Activated B cell treated with CpG ODN at 0.5 μM for 24 hours (primary cell): ENCODE results near the gene ADAT2. TPM values are rescaled to one million over a fixed set of nuclear protein-coding genes. Genes with fewer than 3 reads are reported as not detected.

Experiments used
- ATAC-seq: fragments of 200-7000 bp; cut with Tn5 transposase; one replicate; pipeline ENCODE4 v1.10.0; 2021; ENCODE audit warnings: low read depth, mild to moderate bottlenecking, moderate library complexity
- CTCF ChIA-PET: fragments of 350-600 bp; sonication (Branson Sonifier 250); formaldehyde crosslinking; loops from one replicate; lab custom pipeline; 2021; ENCODE audit warnings: antibody characterized with exemption; lab: Charles Lee
- POLR2A ChIA-PET: fragments of 350-600 bp; sonication (Branson Sonifier 250); formaldehyde crosslinking; loops from one replicate; lab custom pipeline; 2021; ENCODE audit warnings: antibody characterized with exemption; lab: Charles Lee
- DNase-seq: peaks from one replicate; pipeline ENCODE4 v3.0.0; 2022
- H3K27ac Mint-ChIP-seq: one replicate; pipeline ENCODE4 v1.8.0; 2020; ENCODE audit warnings: mixed read lengths
- H3K27me3 Mint-ChIP-seq: one replicate; pipeline ENCODE4 v1.8.0; 2021; ENCODE audit warnings: mixed read lengths
- H3K36me3 Mint-ChIP-seq: one replicate; pipeline ENCODE4 v1.8.0; 2021; ENCODE audit warnings: low read depth, mixed read lengths
- H3K4me1 Mint-ChIP-seq: one replicate; pipeline ENCODE4 v1.8.0; 2021; ENCODE audit warnings: mixed read lengths
- H3K4me3 Mint-ChIP-seq: one replicate; pipeline ENCODE4 v1.8.0; 2020; ENCODE audit warnings: mild to moderate bottlenecking, mixed read lengths
- H3K9me3 Mint-ChIP-seq: one replicate; pipeline ENCODE4 v1.8.0; 2020; ENCODE audit warnings: mixed read lengths
- intact Hi-C: fragments of 100-400 bp; cut with micrococcal nuclease; formaldehyde crosslinking; loops from one replicate; pipeline ENCODE4 v1.15.1; 2024
- total RNA-seq: library from RNA; stranded (reverse); gene quantifications from 2 replicates; pipeline ENCODE4 v1.2.3, GENCODE V29; 2022
- TF ChIP-seq, protein P1 (sequence below): fragments of 200-600 bp; IDR thresholded peaks from one replicate; pipeline ENCODE4 v1.8.0; 2022; ENCODE audit warnings: antibody characterized with exemption, mild to moderate bottlenecking

Gene ADAT2
- total RNA-seq, 1 donor from 2014 or later = 30.2 TPM

DNA sequence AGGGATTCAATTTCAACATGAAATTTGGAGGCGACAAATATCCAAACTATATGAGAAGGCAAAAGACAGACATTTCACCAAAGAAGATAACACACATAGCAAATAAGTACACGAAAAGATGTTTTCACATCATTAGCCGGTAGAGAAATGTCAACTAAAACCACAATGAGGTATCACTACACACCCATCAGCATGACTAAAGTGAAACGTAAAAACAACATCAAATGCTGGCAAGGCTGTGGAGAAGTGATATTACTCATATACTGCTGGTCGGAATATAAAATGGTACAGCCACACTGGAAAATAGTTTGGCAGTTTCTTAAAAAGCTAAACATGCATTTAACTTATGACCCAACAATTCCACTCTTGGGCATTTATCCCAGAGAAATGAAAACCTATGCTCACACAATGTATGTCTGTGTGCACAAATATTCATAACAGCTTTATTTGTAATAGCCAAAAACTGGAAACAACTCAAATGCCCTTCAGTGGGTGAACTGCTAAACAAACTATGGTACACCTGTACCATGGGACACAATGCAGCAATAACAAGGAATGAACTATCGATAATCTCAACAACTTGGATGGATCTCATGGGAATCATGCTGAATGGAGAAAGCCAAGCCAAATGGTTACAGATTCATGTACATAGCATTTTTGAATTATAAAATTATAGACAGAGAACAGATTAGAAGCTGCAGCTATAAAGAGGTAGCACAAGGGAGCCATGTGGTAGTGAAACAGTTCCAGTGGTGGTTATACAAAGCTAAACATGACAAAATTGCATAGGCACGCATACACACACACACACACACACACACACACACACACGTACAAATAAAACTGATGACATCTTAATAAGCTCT lies 8.6 kb downstream of the ADAT2 start:
- peaks cover 29% of the 10 kb centered on the region for H3K36me3 Mint-ChIP-seq
- TF ChIP-seq, protein P1, sequence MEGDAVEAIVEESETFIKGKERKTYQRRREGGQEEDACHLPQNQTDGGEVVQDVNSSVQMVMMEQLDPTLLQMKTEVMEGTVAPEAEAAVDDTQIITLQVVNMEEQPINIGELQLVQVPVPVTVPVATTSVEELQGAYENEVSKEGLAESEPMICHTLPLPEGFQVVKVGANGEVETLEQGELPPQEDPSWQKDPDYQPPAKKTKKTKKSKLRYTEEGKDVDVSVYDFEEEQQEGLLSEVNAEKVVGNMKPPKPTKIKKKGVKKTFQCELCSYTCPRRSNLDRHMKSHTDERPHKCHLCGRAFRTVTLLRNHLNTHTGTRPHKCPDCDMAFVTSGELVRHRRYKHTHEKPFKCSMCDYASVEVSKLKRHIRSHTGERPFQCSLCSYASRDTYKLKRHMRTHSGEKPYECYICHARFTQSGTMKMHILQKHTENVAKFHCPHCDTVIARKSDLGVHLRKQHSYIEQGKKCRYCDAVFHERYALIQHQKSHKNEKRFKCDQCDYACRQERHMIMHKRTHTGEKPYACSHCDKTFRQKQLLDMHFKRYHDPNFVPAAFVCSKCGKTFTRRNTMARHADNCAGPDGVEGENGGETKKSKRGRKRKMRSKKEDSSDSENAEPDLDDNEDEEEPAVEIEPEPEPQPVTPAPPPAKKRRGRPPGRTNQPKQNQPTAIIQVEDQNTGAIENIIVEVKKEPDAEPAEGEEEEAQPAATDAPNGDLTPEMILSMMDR = no peak
- no peak overlapping the region for H3K27ac Mint-ChIP-seq
- H3K9me3 Mint-ChIP-seq = peaks cover 2% of the 10 kb centered on the region
- no peaks in the 10 kb centered on the region for H3K4me1 Mint-ChIP-seq
- H3K4me3 Mint-ChIP-seq = no peak overlapping the region
- POLR2A ChIA-PET = interaction anchor here (1.5 kb wide), 1 partner anchor 9 kb away, joined by 4 read pairs; the partner anchor contains the start of genes ADAT2 and PEX3
- CTCF ChIA-PET = interaction anchor here (1.0 to 1.6 kb wide), 2 partner anchors 11 to 14 kb away, joined by 4 to 7 read pairs; no protein-coding TSS in a partner anchor
- intact Hi-C loops = no loop called here
- DNase-seq (no peak), ATAC-seq (no peak)
- no peaks in the 10 kb centered on the region for H3K27me3 Mint-ChIP-seq

DNA sequence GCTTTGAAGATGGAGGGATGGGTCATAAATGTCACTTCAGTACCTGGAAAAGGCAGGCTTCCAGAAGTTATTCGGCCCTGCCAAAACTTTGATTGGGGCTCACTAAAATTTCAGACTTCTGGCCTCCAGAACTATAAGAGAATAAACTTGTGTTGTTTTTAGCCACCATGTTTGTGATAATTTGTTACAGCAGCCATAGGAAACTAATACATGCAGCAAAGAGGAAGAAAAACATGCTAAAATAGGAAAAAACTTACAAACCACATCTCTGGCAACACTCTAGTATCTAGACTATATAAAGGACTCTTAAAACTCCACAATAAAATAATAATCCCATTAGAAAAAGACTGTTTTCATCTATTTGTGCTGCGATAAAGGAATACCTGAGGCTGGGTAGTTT lies 9.5 kb downstream of the ADAT2 start:
- ATAC-seq = no peak
- no peaks in the 10 kb centered on the region for H3K4me1 Mint-ChIP-seq
- CTCF ChIA-PET = no interaction called here
- no peak overlapping the region for H3K4me3 Mint-ChIP-seq
- H3K27me3 Mint-ChIP-seq = no peaks in the 10 kb centered on the region
- H3K36me3 Mint-ChIP-seq = peaks cover 35% of the 10 kb centered on the region
- no peak for DNase-seq
- peaks cover 2% of the 10 kb centered on the region for H3K9me3 Mint-ChIP-seq
- TF ChIP-seq, protein P1 = no peak
- POLR2A ChIA-PET = no interaction called here
- intact Hi-C loops = no loop called here
- H3K27ac Mint-ChIP-seq = no peak overlapping the region

DNA sequence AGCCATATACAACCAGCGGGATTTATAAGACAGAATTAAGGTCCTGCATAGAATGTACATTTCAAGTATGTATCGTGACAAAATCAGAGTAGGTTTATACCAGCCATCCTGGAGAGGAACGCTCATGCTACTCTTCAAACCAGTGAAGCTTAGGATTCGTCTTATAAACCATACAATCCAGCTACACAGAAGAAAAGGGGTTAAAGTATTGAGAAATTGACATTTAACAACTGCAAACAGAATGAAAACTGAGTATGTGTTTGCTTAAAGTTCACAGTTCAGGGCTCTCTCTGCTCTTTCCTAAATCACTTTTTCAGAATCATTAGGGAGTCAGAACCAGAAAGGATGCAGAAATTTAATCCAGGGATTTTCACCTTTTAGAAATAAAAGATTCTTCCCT lies 17.9 kb downstream of the ADAT2 start:
- H3K4me3 Mint-ChIP-seq = no peak overlapping the region
- ChIA-PET POLR2A (no interaction called here), CTCF (no interaction called here)
- H3K4me1 Mint-ChIP-seq = no peaks in the 10 kb centered on the region
- H3K36me3 Mint-ChIP-seq = peaks cover 32% of the 10 kb centered on the region
- TF ChIP-seq, protein P1 = no peak
- DNase-seq (no peak), ATAC-seq (no peak)
- H3K27ac Mint-ChIP-seq = no peak overlapping the region
- no peaks in the 10 kb centered on the region for H3K27me3 Mint-ChIP-seq
- intact Hi-C loops = no loop called here
- no peaks in the 10 kb centered on the region for H3K9me3 Mint-ChIP-seq

DNA sequence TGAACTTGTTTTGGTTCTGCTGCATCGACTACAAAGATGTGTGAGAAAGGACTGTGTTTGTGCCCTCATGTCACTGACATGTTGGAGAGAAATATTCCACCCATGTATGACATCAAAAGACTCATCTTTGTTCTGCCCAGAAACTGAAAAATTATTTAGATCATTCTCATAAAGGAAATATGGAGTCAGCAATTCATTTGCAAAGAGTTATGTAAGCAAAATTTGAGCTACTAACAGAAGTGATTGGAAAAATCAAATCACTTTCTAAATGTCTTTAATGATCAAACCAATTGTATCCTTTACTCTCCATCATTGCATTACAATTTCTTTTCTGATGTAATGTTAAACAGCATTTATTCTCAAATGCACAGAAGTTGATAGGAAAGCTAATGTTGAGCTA lies 19.3 kb downstream of the ADAT2 start:
- ChIA-PET POLR2A (no interaction called here), CTCF (interaction anchor here (1.0 kb wide), 1 partner anchor 739 kb away, joined by 4 read pairs; no protein-coding TSS in a partner anchor)
- DNase-seq (no peak), ATAC-seq (no peak)
- H3K27me3 Mint-ChIP-seq = no peaks in the 10 kb centered on the region
- no peak overlapping the region for H3K27ac Mint-ChIP-seq
- TF ChIP-seq, protein P1 = no peak
- intact Hi-C loops = no loop called here
- no peaks in the 10 kb centered on the region for H3K9me3 Mint-ChIP-seq
- no peaks in the 10 kb centered on the region for H3K4me1 Mint-ChIP-seq
- H3K4me3 Mint-ChIP-seq = no peak overlapping the region
- peaks cover 28% of the 10 kb centered on the region for H3K36me3 Mint-ChIP-seq

DNA sequence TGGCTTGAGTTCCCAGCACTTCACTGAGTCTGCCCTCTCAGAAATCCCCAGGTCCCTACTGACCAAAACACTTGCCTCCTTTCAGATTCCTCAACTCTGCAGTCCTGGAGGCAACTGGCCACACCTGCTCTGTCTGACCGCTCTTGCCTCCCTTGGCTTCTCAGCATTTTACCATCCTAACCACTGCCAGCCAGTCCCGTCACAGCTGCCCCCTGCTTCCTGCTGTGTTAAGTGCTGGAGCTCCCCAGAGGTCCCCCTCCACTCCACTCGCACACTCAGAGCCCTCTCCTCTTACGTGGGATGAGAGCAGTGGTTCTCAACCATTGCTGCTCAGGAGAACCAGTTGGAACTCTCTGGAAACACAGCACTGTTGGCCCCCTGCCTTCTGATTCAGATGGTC lies 20.5 kb downstream of the ADAT2 start:
- POLR2A ChIA-PET = no interaction called here
- intact Hi-C loops = loop anchor here (10.0 kb wide), 1 partner anchor 195 kb away; no protein-coding TSS in a partner anchor
- H3K4me1 Mint-ChIP-seq = no peaks in the 10 kb centered on the region
- CTCF ChIA-PET = interaction anchor here (5.4 kb wide), 1 partner anchor 955 kb away, joined by 46 read pairs; no protein-coding TSS in a partner anchor
- H3K27ac Mint-ChIP-seq = no peak overlapping the region
- no peaks in the 10 kb centered on the region for H3K27me3 Mint-ChIP-seq
- TF ChIP-seq, protein P1 = no peak
- no peaks in the 10 kb centered on the region for H3K9me3 Mint-ChIP-seq
- peaks cover 21% of the 10 kb centered on the region for H3K36me3 Mint-ChIP-seq
- no peak for ATAC-seq
- no peak for DNase-seq
- H3K4me3 Mint-ChIP-seq = no peak overlapping the region
